Stimulated activated naive CD4-positive, alpha-beta T cell (primary cell): ENCODE measurements around the gene CYTH2.

Experiments
- DNase-seq, 6 experiments: peaks; one replicate each; lab custom pipeline; 2025; lab: John Stamatoyannopoulos, UW

Gene CYTH2

GRCh38 chr19:48452289-48453190 is 16.6 kb upstream of the CYTH2 start:
- no peak for DNase-seq

- no peak for DNase-seq
Observed at GRCh38 chr19:48454150-48454730, 14.9 kb upstream of the CYTH2 start.

DNA sequence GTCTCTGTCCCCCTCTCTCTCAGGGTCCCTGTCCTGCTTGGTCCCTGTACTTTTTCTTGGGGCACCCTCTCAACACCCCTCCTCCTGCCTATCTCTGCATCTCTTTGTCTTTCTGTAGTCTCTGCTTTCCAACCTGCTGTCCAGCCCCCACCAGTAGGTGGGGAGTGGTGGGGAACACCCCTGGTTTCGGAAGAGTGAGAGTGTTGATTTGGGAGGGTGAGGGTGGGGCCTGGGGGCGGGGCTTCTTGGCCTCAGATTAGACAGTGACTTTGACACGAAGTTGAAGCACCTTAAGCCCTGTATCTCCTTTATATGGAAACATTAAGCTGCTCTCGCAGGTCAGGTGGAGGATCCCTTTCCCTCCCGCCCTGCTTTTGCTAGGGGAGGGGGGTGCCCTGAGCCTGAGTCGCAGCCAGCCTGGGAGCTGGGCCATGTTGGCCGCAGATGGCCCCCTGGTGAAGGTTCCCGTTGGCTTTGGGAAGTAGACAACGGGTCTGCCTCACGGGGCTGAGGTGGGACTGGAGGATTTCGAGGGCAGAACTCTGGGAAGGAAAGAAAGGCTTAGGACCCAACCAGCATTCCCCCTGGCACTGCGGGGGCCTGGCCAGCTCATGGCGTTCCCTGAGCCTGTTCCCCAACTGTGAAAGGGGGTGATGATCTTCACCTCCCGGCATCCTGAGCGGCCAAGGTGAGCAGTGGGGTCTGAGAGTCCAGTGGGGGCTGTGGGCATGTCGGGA is 13.8 kb upstream of the CYTH2 start, which contains the start of gene KCNJ14:
KCNJ14 (plus strand) TSS at position 404 of the 737 bp plus-strand sequence. CDS start 6,151 bp downstream, outside the sequence.
- DNase-seq = no peak

DNA sequence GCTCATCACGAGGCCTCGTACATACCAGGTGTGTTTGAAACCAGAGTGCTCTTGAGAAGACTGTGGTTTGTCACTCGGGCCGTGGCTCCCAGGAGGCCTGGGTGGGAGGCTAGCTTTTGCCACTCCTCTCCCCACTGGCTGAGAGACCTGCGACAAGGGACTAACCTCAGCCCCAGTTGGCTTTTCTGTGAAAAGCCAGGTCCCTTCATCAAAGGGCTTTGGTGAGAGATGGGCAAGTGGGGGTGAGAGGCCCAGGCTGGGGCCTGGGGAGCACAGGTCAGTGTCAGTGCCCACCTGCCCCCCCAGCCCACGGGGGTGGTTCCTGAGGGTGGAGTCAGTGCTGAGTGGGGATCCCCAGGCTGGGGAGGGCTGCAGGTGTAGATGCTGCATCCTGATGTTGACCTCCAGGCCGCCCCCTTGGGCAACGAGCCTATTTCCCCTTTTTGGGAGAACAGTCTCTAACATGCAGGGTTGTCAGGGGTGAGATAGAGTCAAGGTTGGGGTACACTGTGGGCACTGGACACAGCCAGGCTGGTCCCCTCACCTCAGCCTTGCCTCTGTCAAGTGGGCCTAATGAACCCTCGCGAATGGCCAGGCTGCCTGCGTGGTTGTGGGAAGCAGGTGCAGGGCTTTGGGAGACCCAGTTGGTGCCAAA is 13.1 kb upstream of the CYTH2 start:
- no peak for DNase-seq

DNA sequence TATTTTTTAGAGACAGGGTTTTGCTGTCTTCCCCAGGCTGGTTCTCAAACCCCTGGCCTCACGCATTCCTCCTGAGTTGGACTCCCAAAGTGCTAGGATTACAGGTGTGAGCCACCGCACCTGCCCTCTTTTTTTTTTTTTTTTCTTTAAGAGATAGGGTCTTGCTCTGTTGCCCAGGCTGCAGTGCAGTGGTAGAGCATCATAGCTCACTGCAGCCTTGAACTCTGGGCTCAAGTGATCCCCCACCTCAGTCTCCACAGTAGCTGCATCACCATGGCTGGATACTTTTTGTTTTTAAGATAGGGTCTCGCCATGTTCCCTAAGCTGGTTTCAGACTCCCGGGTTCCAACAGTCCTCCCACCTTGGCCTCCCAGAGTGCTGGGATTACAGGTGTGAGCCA is 12.3 kb upstream of the CYTH2 start:
- no peak for DNase-seq

- DNase-seq = no peak
Observed at GRCh38 chr19:48458016-48458415, 11.2 kb upstream of the CYTH2 start.

DNA sequence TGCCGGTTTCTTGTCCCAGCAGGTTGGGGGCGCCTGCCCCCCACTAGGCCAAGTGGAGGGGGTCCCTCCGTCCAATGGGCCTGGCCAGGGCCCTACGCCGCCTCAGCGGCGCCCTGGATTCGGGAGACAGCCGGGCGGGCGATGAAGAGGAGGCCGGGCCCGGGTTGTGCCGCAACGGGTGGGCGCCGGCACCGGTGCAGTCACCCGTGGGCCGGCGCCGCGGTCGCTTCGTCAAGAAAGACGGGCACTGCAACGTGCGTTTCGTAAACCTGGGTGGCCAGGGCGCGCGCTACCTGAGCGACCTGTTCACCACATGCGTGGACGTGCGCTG is 7.6 kb upstream of the CYTH2 start:
- DNase-seq = no peak

GRCh38 chr19:48461982-48462655 is 7.0 kb upstream of the CYTH2 start:
- DNase-seq = no peak

GRCh38 chr19:48465215-48465614 is 4.0 kb upstream of the CYTH2 start:
- DNase-seq = no peak

GRCh38 chr19:48466561-48467325 is 2.4 kb upstream of the CYTH2 start:
- no peak for DNase-seq

- DNase-seq = peak; percentile 96 to 100 (median 100)
Observed at GRCh38 chr19:48468772-48469288, 339 bp upstream of the CYTH2 start.

GRCh38 chr19:48469934-48470680 is 938 bp downstream of the CYTH2 start:
- DNase-seq = peak in 1 of 6 experiments; percentile 49

GRCh38 chr19:48470856-48471255 is 1.7 kb downstream of the CYTH2 start:
- DNase-seq = no peak

GRCh38 chr19:48471836-48472235 is 2.7 kb downstream of the CYTH2 start:
- no peak for DNase-seq

GRCh38 chr19:48473161-48473966 is 4.2 kb downstream of the CYTH2 start:
- DNase-seq = no peak

DNA sequence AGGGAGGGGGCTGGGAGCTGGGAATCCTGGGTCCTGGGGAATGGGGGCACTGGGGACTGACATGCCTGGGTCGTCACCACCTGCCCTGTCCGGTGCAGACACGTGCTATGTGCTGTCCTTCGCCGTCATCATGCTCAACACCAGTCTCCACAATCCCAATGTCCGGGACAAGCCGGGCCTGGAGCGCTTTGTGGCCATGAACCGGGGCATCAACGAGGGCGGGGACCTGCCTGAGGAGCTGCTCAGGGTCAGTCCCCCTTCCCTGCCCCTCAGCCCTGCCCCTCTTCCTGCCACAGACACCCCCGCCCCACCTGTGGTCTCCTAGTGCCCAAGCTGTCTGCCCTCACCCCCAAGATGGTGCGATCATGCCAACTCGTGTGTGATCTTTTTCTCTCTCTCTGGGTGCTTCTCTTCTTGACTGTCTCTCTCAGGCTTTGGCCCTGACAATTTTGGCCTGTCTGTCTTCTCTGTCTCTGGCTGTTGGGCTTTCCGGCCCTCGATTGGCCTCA is 5.0 kb downstream of the CYTH2 start:
- no peak for DNase-seq

- DNase-seq = no peak
Observed at GRCh38 chr19:48475369-48476068, 6.3 kb downstream of the CYTH2 start.

DNA sequence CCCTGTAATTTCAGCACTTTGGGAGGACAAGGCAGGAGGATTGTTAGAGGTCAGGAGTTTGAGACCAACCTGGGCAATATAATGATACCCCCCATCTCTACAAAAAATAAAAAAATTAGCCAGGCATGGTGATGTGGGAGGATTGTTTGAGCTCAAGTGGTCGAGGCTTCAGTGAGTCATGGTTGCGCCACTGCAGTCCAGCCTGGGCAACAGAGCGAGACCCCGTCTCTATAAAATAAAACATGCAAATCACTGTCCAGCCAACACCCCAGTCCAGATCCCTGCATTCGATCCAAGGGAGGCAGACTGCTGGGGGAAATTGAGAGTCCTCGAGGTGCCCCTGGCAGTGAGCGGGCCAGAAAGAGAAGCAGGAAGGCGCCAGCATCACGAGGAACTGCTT is 7.0 kb downstream of the CYTH2 start:
- DNase-seq = no peak
